OCI-LY1 (cell line): Measurements from ENCODE around the gene COL3A1.

Source experiments
- H2AFZ ChIP-seq: fragments of 200-600 bp; sonication (generic), shearing (Covaris generic); 2 replicates; pipeline ENCODE4 v1.6.0; 2014; ENCODE audit warnings: antibody characterized with exemption, mild to moderate bottlenecking, low read length
- H3F3A ChIP-seq: fragments of 200-600 bp; sonication (generic), shearing (Covaris generic); 2 replicates; pipeline ENCODE4 v1.6.0; 2014; ENCODE audit warnings: mild to moderate bottlenecking, antibody characterized with exemption, low read length, moderate library complexity; ENCODE audit not compliant: insufficient read depth
- H3K27ac ChIP-seq: fragments of 200-600 bp; sonication (generic); 2 replicates; pipeline ENCODE4 v1.5.1; 2014; ENCODE audit warnings: low read length, mixed run types, mild to moderate bottlenecking, low read depth; ENCODE audit not compliant: poor library complexity, severe bottlenecking
- H3K27me3 ChIP-seq: fragments of 200-600 bp; sonication (generic); 2 replicates; pipeline ENCODE4 v1.6.0; 2014; ENCODE audit warnings: antibody characterized with exemption, mild to moderate bottlenecking, low read length, moderate library complexity; ENCODE audit not compliant: insufficient read depth
- H3K36me3 ChIP-seq: fragments of 200-600 bp; sonication (generic); 2 replicates; pipeline ENCODE4 v1.6.1; 2014; ENCODE audit warnings: mild to moderate bottlenecking, antibody characterized with exemption, low read length, moderate library complexity, mixed read lengths; ENCODE audit not compliant: insufficient read depth
- H3K4me1 ChIP-seq: fragments of 200-600 bp; sonication (generic); 2 replicates; pipeline ENCODE4 v1.5.1; 2014; ENCODE audit warnings: mild to moderate bottlenecking, low read length, moderate library complexity; ENCODE audit not compliant: insufficient read depth, severe bottlenecking
- H3K4me2 ChIP-seq: fragments of 200-600 bp; sonication (generic), shearing (Covaris generic); 2 replicates; pipeline ENCODE4 v1.6.1; 2014; ENCODE audit warnings: low read length
- H3K4me3 ChIP-seq: fragments of 200-600 bp; sonication (generic); 2 replicates; pipeline ENCODE4 v1.5.1; 2014; ENCODE audit warnings: low read length, low read depth, mild to moderate bottlenecking, mixed read lengths; ENCODE audit not compliant: poor library complexity, severe bottlenecking
- H3K79me2 ChIP-seq: fragments of 200-600 bp; shearing (Covaris generic); 2 replicates; pipeline ENCODE4 v1.6.1; 2016; ENCODE audit warnings: mixed run types, low read length, mixed read lengths; ENCODE audit not compliant: insufficient read depth
- H3K9ac ChIP-seq: fragments of 200-600 bp; sonication (generic), shearing (Covaris generic); 2 replicates; pipeline ENCODE4 v1.6.1; 2014; ENCODE audit warnings: mild to moderate bottlenecking, low read length, mixed read lengths
- H3K9me2 ChIP-seq: fragments of 200-600 bp; sonication (generic), shearing (Covaris generic); 2 replicates; pipeline ENCODE4 v1.6.1; 2014; ENCODE audit warnings: low read depth, mild to moderate bottlenecking, low read length, mixed read lengths
- H3K9me3 ChIP-seq: fragments of 200-600 bp; shearing (Covaris generic); 2 replicates; pipeline ENCODE4 v1.6.1; 2014; ENCODE audit warnings: low read length, mixed read lengths
- H4K20me1 ChIP-seq: fragments of 200-600 bp; sonication (generic), shearing (Covaris generic); 2 replicates; pipeline ENCODE4 v1.6.0; 2016; ENCODE audit warnings: mild to moderate bottlenecking, low read length; ENCODE audit not compliant: insufficient read depth
- EZH2 ChIP-seq: fragments of 200-600 bp; sonication (generic), shearing (Covaris generic); IDR thresholded peaks from 2 replicates; pipeline ENCODE4 v1.8.0; 2017; ENCODE audit warnings: borderline replicate concordance, mixed run types, mild to moderate bottlenecking, antibody characterized with exemption, low read length, moderate library complexity, mixed read lengths
- TF ChIP-seq, protein P1 (sequence below): fragments of 200-600 bp; sonication (generic), shearing (Covaris generic); IDR thresholded peaks from 2 replicates; pipeline ENCODE4 v1.5.1; 2017; ENCODE audit warnings: mild to moderate bottlenecking, antibody characterized with exemption, low read length, moderate library complexity, mixed read lengths

Gene COL3A1

DNA sequence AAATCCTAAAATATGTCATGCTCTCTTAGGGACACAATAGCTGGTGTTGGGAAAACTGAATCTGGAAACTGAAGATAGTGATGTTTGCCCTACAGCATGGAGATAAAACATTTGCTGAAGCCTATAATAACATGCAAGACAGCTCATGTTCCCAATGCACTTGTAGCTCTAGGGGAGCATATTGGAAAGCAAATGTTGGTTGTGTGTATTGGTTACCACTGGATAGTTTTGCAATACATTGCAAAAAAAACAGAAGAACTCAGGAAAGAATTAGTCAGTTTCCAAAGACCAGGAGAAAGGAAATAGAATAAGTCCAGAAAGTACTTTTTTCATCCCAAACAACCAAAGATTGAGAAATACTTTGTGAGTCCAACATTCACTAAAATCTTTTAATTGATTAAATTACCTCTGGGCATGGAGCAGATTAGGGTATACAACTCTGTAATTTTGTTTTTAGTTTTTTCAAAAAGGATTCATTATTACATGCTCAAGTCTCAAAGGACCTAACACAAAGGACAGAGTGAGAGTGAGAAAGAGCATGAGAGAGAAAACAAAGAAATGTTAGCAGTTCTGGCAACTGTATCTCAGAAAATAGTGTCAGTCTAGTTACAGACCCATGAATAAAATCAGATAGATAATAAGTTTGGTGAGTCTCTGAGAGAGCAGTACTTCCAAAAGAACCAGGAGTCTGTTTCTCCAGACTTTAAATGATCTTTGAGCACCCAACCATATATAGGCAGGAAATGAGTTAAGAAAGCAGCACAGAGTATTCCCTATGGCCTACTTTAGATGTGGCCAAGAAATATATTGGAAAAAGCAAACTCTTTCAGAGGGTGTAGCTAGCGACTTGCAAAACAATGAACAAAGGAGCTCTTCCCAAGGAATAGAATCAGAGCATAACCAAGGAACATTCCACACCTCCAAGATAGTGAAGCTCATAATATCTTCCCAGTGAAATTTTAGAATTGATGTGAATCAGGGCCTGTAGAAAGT is 36.6 kb upstream of the COL3A1 start:
- no peaks in the 10 kb centered on the region for H3K36me3 ChIP-seq
- H3K9me2 ChIP-seq, result no peaks in the 10 kb centered on the region
- H3K27me3 ChIP-seq, result no peaks in the 10 kb centered on the region
- H3K9ac ChIP-seq, result no peak overlapping the region
- no peaks in the 10 kb centered on the region for H3K4me1 ChIP-seq
- no peak overlapping the region for H3K27ac ChIP-seq
- H4K20me1 ChIP-seq, result no peaks in the 10 kb centered on the region
- H3F3A ChIP-seq, result no peaks in the 10 kb centered on the region
- no peak overlapping the region for H3K4me2 ChIP-seq
- H2AFZ ChIP-seq, result no peak overlapping the region
- H3K9me3 ChIP-seq, result no peaks in the 10 kb centered on the region
- no peaks in the 10 kb centered on the region for H3K79me2 ChIP-seq
- no peak for TF ChIP-seq EZH2
- TF ChIP-seq, protein P1, sequence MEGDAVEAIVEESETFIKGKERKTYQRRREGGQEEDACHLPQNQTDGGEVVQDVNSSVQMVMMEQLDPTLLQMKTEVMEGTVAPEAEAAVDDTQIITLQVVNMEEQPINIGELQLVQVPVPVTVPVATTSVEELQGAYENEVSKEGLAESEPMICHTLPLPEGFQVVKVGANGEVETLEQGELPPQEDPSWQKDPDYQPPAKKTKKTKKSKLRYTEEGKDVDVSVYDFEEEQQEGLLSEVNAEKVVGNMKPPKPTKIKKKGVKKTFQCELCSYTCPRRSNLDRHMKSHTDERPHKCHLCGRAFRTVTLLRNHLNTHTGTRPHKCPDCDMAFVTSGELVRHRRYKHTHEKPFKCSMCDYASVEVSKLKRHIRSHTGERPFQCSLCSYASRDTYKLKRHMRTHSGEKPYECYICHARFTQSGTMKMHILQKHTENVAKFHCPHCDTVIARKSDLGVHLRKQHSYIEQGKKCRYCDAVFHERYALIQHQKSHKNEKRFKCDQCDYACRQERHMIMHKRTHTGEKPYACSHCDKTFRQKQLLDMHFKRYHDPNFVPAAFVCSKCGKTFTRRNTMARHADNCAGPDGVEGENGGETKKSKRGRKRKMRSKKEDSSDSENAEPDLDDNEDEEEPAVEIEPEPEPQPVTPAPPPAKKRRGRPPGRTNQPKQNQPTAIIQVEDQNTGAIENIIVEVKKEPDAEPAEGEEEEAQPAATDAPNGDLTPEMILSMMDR, result no peak
- no peak overlapping the region for H3K4me3 ChIP-seq

DNA sequence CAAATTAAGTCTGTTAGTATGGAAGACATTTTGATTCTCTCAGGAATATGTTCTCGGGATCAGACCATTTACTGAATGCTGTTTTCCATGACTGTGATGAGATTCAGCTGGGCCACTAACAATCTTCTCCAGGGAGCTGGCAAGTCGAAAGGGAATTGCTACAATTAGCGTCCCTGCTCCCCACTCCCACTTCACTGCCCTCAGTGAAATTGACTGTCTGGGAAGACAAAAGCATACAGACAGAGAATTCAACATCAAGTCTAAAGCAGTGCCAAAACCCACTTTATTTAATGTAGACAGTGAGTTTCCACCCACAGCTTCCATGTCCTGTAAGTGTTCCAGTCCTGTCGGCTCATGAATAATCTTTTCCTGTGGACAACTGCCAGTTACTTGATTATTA is 34.0 kb upstream of the COL3A1 start:
- no peak overlapping the region for H3K4me3 ChIP-seq
- no peaks in the 10 kb centered on the region for H4K20me1 ChIP-seq
- TF ChIP-seq, protein P1, result no peak
- TF ChIP-seq EZH2, result no peak
- H3K9me3 ChIP-seq, result no peaks in the 10 kb centered on the region
- H3K4me2 ChIP-seq, result no peak overlapping the region
- H3F3A ChIP-seq, result no peaks in the 10 kb centered on the region
- no peaks in the 10 kb centered on the region for H3K79me2 ChIP-seq
- H3K27ac ChIP-seq, result no peak overlapping the region
- H3K27me3 ChIP-seq, result no peaks in the 10 kb centered on the region
- no peaks in the 10 kb centered on the region; the same call in 1 of the 2 replicates for H3K36me3 ChIP-seq
- H3K9me2 ChIP-seq, result no peaks in the 10 kb centered on the region
- H3K4me1 ChIP-seq, result no peaks in the 10 kb centered on the region
- H2AFZ ChIP-seq, result no peak overlapping the region
- no peak overlapping the region for H3K9ac ChIP-seq

DNA sequence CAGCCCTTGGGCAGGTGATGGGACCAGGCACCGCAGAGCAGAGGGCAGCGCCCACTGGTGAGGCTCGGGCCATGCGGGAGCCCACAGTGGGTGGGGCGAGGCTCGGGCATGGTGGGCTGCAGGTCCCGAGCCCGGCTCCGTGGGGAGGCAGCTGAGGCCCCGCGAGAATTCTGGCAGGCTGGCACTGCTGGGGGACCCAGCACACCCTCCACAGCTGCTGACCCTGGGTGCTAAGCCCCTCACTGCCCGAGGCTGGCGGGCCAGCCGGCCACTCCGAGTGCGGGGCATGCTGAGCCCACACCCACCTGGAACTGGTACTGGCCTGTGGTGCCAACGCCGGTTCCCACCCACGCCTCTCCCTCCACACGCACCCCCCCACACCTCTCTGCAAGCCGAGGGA is 29.7 kb upstream of the COL3A1 start:
- no peak for TF ChIP-seq EZH2
- TF ChIP-seq, protein P1, result no peak
- Histone ChIP-seq H3K79me2 (no peaks in the 10 kb centered on the region), H3K9me2 (no peaks in the 10 kb centered on the region), H3K4me3 (no peak overlapping the region), H3K4me1 (no peaks in the 10 kb centered on the region), H3K27ac (no peak overlapping the region), H4K20me1 (no peaks in the 10 kb centered on the region), H3K4me2 (no peak overlapping the region), H2AFZ (no peak overlapping the region), H3K9ac (no peak overlapping the region), H3K36me3 (no peaks in the 10 kb centered on the region; the same call in 1 of the 2 replicates), H3F3A (no peaks in the 10 kb centered on the region), H3K9me3 (no peaks in the 10 kb centered on the region), H3K27me3 (no peaks in the 10 kb centered on the region)
